GM19043 (cell line): ENCODE measurements around the gene C7orf25.

Source experiments
- ATAC-seq: cut with Tn5 transposase; IDR thresholded peaks from one replicate; pipeline ENCODE4 v1.9.1; 2021; ENCODE audit warnings: low read depth; ENCODE audit not compliant: unreplicated experiment

The C7orf25 gene

DNA sequence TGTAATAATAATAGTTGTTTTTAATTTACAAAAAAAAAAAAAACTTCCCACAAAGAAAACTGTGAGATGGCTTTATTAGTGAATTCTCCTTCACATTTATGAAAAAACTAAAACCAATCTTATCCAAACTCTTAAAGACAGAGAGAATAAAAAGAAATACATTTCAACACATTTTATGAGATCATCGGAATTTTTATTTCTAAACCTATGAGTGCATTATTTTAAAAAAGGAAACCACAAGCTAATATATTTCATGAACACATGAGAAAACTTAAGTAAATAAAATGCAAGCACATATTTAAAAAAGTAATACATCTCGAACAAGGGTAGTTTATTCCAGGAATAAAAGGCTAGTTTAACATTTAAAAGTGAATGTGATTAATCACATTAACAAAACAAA is 31.5 kb downstream of the C7orf25 start:
- ATAC-seq, result no peak

DNA sequence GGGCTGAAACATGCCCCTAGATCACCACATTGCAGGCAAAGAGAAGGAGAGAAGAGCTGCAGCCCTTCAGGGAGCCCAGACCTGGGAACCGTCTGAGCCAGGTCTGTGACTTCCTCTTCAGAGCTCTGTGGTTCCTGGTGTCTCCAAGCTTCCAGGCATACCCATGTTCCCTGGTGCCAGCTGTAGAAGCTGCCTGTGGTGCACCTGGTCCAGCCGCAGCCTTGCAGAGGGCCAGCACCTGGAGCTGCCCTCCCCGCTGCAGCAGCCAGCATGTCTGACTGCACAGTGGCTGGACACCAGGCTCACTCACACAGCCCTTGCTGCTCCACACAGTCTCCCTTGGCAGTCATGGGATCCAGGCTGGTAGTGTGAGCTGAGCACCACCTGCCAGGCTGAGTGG is 33.6 kb downstream of the C7orf25 start:
- ATAC-seq, result no peak

DNA sequence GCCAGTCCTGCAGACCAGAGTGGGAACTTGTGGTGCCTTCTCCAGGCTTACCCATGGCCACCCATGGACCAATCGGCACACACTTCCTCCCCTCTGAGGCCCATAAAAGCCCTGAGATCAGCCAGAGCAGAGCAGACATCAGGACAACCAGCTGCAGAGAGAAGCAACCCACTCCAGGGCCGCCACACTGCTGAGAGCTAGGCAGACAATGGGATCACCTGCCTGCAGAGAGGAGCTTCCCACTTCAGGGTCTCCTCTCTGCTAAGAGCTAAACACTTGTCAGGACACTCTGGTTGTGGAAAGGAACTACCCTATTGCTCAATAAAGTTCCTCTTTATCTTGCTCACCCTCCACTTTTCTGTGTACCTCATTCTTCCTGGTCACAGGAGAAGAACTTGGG is 34.0 kb downstream of the C7orf25 start:
- ATAC-seq, result no peak

DNA sequence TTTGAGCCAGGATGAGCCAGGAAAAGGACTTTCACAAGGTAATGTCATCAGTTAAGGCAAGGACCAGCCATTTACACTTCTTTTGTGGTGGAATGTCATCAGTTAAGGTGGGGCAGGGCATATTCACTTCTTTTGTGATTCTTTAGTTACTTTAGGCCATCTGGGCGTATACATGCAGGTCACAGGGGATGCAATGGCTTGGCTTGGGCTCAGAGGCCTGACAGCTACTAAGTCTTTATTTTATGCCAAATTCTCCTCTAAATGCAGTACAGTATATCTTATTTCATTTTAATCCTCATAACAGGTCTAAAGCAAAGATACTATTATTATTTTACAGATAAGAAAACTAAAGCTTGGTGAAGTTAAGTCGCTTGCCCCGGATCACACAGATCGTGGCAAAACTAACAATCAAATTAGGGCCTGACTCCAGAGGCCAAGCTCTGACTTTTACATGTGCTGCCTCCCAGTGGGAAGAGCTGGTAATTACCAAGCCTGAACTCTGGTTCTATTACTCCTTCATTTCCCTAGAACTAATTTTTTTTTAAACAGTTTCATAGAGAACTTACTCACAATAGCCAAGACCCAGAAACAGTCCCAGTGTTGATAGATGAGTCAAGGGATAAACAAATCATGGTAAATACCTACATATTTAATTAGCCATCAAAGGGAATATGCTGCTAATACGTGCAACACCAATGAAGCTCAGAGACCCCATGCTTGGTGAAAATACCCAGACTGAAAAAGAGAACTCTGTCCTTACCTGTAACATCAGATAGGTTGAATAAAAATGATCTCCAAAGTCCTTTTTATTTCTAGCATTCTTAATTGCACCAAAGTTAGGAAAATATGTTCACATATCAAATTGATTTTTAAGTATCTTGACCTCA is 35.4 kb downstream of the C7orf25 start:
- ATAC-seq, result peak; percentile 92

DNA sequence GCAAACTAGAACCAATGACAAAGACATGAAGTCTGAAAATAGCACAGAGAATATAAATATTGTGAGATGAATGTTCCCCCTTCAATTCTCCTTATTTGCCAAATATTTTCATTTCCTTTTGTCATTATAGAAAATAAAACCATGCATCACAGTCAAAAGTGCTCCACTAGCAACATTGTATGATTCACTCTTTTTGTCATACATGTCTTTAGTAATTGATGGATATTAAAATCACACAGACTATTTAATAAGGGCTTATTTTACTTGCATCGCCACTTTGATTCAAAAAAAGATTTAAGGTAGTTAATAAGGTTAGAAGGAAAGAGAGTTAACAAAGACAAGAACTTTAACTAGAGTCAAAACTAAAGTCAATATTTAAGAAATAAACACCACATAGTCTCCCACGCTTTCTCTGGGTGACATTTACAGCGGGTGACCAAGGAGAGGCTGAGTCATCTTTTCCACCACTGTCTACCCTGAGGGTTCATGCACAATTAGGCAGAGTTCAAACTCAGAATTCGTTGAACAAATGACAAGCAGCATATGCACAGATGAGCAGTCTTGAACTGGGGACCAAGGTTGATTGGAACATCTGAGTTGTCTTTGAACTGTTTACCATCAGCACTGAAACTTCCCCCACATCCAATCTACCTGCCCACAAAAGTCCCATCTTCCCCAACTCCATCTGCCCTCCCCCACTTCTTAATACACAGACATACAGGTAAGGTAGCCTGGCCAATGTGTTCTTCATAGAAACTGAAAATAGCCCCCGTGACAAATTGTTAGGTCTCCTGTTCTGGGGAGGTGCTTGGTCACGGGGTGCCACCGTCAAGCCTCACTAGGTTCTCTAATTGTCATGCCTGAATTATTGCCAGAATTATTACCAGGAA is 42.5 kb downstream of the C7orf25 start:
- ATAC-seq, result peak; percentile 94

DNA sequence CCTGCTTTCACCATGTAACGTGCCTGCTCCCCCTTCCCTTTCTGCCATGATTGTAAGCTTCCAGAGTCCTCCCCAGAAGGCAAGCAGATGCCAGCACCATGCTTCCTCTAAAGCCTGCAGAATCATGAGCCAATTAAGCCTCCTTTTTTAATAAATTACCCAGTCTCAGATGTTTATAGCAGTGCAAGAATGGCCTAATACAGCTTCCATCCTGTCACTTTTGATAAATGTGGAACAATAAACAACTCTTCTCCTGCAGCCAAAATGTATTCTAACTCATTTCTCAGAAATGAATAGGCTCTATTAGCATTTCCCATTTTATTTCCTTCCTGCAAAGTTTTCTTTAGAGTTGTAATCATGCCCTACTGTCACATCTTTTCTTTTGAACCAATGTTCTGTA is 43.4 kb downstream of the C7orf25 start:
- ATAC-seq, result no peak
